Peyer's patch (tissue), 4 donors: ENCODE data around the gene ITGAD.

Source experiments
- POLR2A ChIP-seq, 2 donors: fragments of 450-650 bp; IDR thresholded peaks; one replicate each; pipeline ENCODE4 v1.5.1; 2017; ENCODE audit warnings: antibody characterized with exemption in 2 of 2, mild to moderate bottlenecking in 2 of 2, moderate library complexity in 2 of 2
- TF ChIP-seq, protein P1 (sequence below), 6 experiments: fragments of 450-650 bp in 4 of 6; fragments of 200-600 bp in 2 of 6; sonication (generic) in 1 of 6; IDR thresholded peaks; one replicate each; pipeline ENCODE4 v1.5.1; 2017 to 2019; ENCODE audit warnings: antibody characterized with exemption in 6 of 6, mild to moderate bottlenecking in 3 of 6, moderate library complexity in 1 of 6

DNA sequence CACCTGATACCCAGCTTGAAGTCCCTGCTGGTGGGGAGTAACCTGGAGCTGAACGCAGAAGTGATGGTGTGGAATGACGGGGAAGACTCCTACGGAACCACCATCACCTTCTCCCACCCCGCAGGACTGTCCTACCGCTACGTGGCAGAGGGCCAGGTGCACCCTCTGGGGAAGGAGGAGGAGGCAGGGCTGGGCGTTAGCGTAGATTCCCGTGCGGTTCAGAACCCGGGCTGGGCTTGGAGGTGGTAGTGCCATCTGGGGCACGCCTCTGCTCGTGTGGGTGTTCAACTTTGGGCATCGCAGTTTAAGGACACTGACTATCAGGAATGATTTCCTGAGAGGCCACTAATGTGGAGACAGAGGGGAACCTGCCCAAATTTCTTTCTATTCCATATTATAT is 19.9 kb upstream of the ITGAD start:
- TF ChIP-seq, protein P1, sequence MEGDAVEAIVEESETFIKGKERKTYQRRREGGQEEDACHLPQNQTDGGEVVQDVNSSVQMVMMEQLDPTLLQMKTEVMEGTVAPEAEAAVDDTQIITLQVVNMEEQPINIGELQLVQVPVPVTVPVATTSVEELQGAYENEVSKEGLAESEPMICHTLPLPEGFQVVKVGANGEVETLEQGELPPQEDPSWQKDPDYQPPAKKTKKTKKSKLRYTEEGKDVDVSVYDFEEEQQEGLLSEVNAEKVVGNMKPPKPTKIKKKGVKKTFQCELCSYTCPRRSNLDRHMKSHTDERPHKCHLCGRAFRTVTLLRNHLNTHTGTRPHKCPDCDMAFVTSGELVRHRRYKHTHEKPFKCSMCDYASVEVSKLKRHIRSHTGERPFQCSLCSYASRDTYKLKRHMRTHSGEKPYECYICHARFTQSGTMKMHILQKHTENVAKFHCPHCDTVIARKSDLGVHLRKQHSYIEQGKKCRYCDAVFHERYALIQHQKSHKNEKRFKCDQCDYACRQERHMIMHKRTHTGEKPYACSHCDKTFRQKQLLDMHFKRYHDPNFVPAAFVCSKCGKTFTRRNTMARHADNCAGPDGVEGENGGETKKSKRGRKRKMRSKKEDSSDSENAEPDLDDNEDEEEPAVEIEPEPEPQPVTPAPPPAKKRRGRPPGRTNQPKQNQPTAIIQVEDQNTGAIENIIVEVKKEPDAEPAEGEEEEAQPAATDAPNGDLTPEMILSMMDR (IDR thresholded peaks at IDR 0.05), result no peak
- no peak for TF ChIP-seq POLR2A (IDR thresholded peaks at IDR 0.05)
